GM12878 (cell line): ENCODE results near the gene DDC. TPM values are rescaled to one million over a fixed set of nuclear protein-coding genes. Genes with fewer than 3 reads are reported as not detected.

ENCODE experiments used
- ATAC-seq: fragments of 200-7000 bp; cut with Tn5 transposase; 3 replicates; pipeline ENCODE4 v1.9.1; 2020; ENCODE audit warnings: mild to moderate bottlenecking, moderate library complexity
- BruUV-seq: library from RNA; stranded (reverse); fragments of 400-500 nt; replicated peaks from 2 replicates; lab custom pipeline; 2021; lab: Mats Ljungman, UMichigan
- CTCF ChIA-PET: fragments of 300-600 bp; sonication (Branson Sonifier 250); formaldehyde crosslinking; extraction: SDS; loops from one replicate; lab custom pipeline; 2021; ENCODE audit warnings: inconsistent platforms; lab: Yijun Ruan, JAX
- POLR2A ChIA-PET: fragments of 350-600 bp; formaldehyde crosslinking; extraction: SDS; loops from one replicate; lab custom pipeline; 2021; ENCODE audit warnings: inconsistent platforms; lab: Charles Lee
- RAD21 ChIA-PET: fragments of 300-600 bp; sonication (Branson Sonifier 250); formaldehyde crosslinking; loops from one replicate; lab custom pipeline; 2023; ENCODE audit warnings: antibody characterized with exemption; ENCODE audit not compliant: unreplicated experiment; lab: Charles Lee
- SMC1A ChIA-PET: fragments of 300-600 bp; sonication (Branson Sonifier 250); formaldehyde crosslinking; loops from one replicate; lab custom pipeline; 2023; ENCODE audit not compliant: unreplicated experiment, uncharacterized antibody; lab: Charles Lee
- DNase-seq: peaks from one replicate; pipeline ENCODE4 v3.0.0-alpha.2; 2011; ENCODE audit warnings: low read depth, low spot score
- FAIRE-seq: peaks from 3 replicates; lab custom pipeline; 2011; peaks lifted over from hg19 to GRCh38; lab: Jason Lieb, UNC
- H2AFZ ChIP-seq: 2 replicates; pipeline ENCODE4 v1.6.0; 2011; ENCODE audit warnings: low read depth, low read length, control low read depth; ENCODE audit not compliant: control insufficient read depth
- H3K27ac ChIP-seq: 2 replicates; pipeline ENCODE4 v1.5.1; 2011; ENCODE audit warnings: control low read depth; ENCODE audit not compliant: control insufficient read depth, insufficient read depth
- H3K27me3 ChIP-seq, 2 experiments: replicated peaks in 1 of 2; 2 replicates each; pipeline versions ENCODE4 v1.6.0 to v1.6.1; 2011; ENCODE audit warnings: low read length in 1 of 2; ENCODE audit not compliant: control insufficient read depth in 2 of 2, insufficient read depth in 2 of 2
- H3K36me3 ChIP-seq, 2 experiments: 2 replicates each; pipeline ENCODE4 v1.5.1; 2011; ENCODE audit warnings: low read length in 1 of 2; ENCODE audit not compliant: control insufficient read depth in 2 of 2, insufficient read depth in 2 of 2
- H3K4me1 ChIP-seq: 2 replicates; pipeline ENCODE4 v1.6.1; 2011; ENCODE audit warnings: mild to moderate bottlenecking, low read length, moderate library complexity, mixed read lengths; ENCODE audit not compliant: control insufficient read depth, insufficient read depth
- H3K4me2 ChIP-seq: 2 replicates; pipeline ENCODE4 v1.6.0; 2011; ENCODE audit warnings: control low read depth; ENCODE audit not compliant: control insufficient read depth, insufficient read depth
- H3K4me3 ChIP-seq: fragments of 200-600 bp; sonication (generic); 2 replicates; pipeline ENCODE4 v1.5.1; 2016
- H3K79me2 ChIP-seq: 2 replicates; pipeline ENCODE4 v1.6.0; 2011; ENCODE audit warnings: low read length; ENCODE audit not compliant: control insufficient read depth, insufficient read depth
- H3K9ac ChIP-seq: 2 replicates; pipeline ENCODE4 v1.8.0; 2011; ENCODE audit warnings: low read length, control low read depth, mixed read lengths; ENCODE audit not compliant: control insufficient read depth, insufficient read depth
- H3K9me3 ChIP-seq: replicated peaks from 3 replicates; pipeline ENCODE4 v1.5.1; 2011; ENCODE audit warnings: mild to moderate bottlenecking, low read length; ENCODE audit not compliant: control insufficient read depth, insufficient read depth
- H4K20me1 ChIP-seq: 2 replicates; pipeline ENCODE4 v1.6.0; 2011; ENCODE audit not compliant: control insufficient read depth, insufficient read depth
- ATF7 ChIP-seq: fragments of 450-650 bp; IDR thresholded peaks from 2 replicates; pipeline ENCODE4 v1.6.1; 2016; ENCODE audit warnings: low read depth, mild to moderate bottlenecking
- CBX5 ChIP-seq: sonication (generic); IDR thresholded peaks from 2 replicates; pipeline ENCODE4 v1.6.1; 2016; ENCODE audit warnings: low read depth, moderate library complexity, mild to moderate bottlenecking, inconsistent platforms
- ELK1 ChIP-seq: IDR thresholded peaks from 2 replicates; pipeline ENCODE4 v1.6.1; 2012; ENCODE audit warnings: low read depth, low read length, improper control_type of control experiment
- HDGF ChIP-seq: fragments of 450-650 bp; IDR thresholded peaks from 2 replicates; pipeline ENCODE4 v1.6.1; 2016; ENCODE audit warnings: antibody characterized with exemption
- MYB ChIP-seq: fragments of 150-350 bp; IDR thresholded peaks from 2 replicates; pipeline ENCODE4 v1.6.1; 2014; ENCODE audit warnings: mild to moderate bottlenecking, low read depth, low read length, borderline replicate concordance
- POU2F2 ChIP-seq: IDR thresholded peaks from 3 replicates; pipeline ENCODE4 v1.6.1; 2011; ENCODE audit warnings: low read depth, mild to moderate bottlenecking, low read length, borderline replicate concordance
- SREBF1 ChIP-seq: IDR thresholded peaks from 2 replicates; pipeline ENCODE4 v1.6.1; 2012; ENCODE audit warnings: mild to moderate bottlenecking, low read length
- TARDBP ChIP-seq: IDR thresholded peaks from 2 replicates; pipeline ENCODE4 v1.6.1; 2016; ENCODE audit warnings: borderline replicate concordance
- ZBTB11 ChIP-seq: fragments of 450-650 bp; formaldehyde crosslinking; IDR thresholded peaks from 2 replicates; pipeline ENCODE4 v1.5.0; 2022; ENCODE audit warnings: mild to moderate bottlenecking, missing genetic modification characterization
- ZNF24 ChIP-seq: fragments of 450-650 bp; IDR thresholded peaks from 2 replicates; pipeline ENCODE4 v1.6.1; 2017; ENCODE audit warnings: antibody characterized with exemption, mild to moderate bottlenecking
- WGBS: methylation state at CpG from one replicate; pipeline ENCODE4 v1.1.6; 2016; ENCODE audit warnings: low lambda C conversion rate; ENCODE audit not compliant: insufficient replicate concordance, insufficient coverage; ENCODE audit errors: missing lambda C conversion rate; 5-methylcytosine and 5-hydroxymethylcytosine counted together
- in situ Hi-C: fragments of 300-500 bp; cut with MboI; formaldehyde crosslinking; loops from 9 replicates; pipeline ENCODE4 v1.14.3; 2018; ENCODE audit warnings: mixed read lengths
- intact Hi-C: fragments of 100-400 bp; cut with micrococcal nuclease; formaldehyde crosslinking; loops from one replicate; pipeline ENCODE4 v1.14.2; 2022; ENCODE audit not compliant: unreplicated experiment
- polyA plus RNA-seq, 11 experiments: library from polyadenylated mRNA; depleted of rRNA in 4 of 11; unstranded in 6 of 11; stranded (reverse) in 5 of 11; fragments of >200 nt; fragmentation: Nextera tagmentation in 4 of 11; fragmentation: Illumina TruSeq in 1 of 11; extraction: Ambion mirVana in 4 of 11; extraction: Trizol in 1 of 11; gene quantifications; 1 replicate in 1 of 11; 2 replicates in 10 of 11; pipeline versions ENCODE4 v1.2.1 to v1.2.3, GENCODE V29; 2011 to 2016; ENCODE audit warnings: inconsistent platforms in 2 of 11, missing spikeins in 2 of 11, low read depth in 1 of 11
- total RNA-seq, 4 experiments: library from RNA; depleted of rRNA in 3 of 4; stranded (reverse); fragments of >200 nt in 3 of 4; fragmentation: Illumina TruSeq in 1 of 4; extraction: Trizol in 1 of 4; gene quantifications; 2 replicates each; pipeline versions ENCODE4 v1.2.1 to v1.2.3, GENCODE V29; 2013 to 2021
- TF ChIP-seq, protein P1 (sequence below): fragments of 450-650 bp; IDR thresholded peaks from 2 replicates; pipeline ENCODE4 v1.6.1; 2016; ENCODE audit warnings: mild to moderate bottlenecking
- TF ChIP-seq, protein P2 (sequence below), 3 experiments: IDR thresholded peaks in 2 of 3; conservative IDR thresholded peaks in 1 of 3; 2 replicates each; pipeline ENCODE4 v1.5.1; 2011; ENCODE audit warnings: low read depth in 3 of 3, low read length in 3 of 3, mild to moderate bottlenecking in 3 of 3, control low read depth in 2 of 3, moderate library complexity in 2 of 3, inconsistent platforms in 1 of 3, mixed read lengths in 1 of 3; ENCODE audit not compliant: control insufficient read depth in 2 of 3, insufficient read depth in 1 of 3; ENCODE audit errors: extremely low read depth in 1 of 3

DDC gene
- total and polyA plus RNA-seq, 10 of the 15 experiments (the other 5 are each of a cell fraction or from before 2014, with no cell fraction given): not detected

DNA sequence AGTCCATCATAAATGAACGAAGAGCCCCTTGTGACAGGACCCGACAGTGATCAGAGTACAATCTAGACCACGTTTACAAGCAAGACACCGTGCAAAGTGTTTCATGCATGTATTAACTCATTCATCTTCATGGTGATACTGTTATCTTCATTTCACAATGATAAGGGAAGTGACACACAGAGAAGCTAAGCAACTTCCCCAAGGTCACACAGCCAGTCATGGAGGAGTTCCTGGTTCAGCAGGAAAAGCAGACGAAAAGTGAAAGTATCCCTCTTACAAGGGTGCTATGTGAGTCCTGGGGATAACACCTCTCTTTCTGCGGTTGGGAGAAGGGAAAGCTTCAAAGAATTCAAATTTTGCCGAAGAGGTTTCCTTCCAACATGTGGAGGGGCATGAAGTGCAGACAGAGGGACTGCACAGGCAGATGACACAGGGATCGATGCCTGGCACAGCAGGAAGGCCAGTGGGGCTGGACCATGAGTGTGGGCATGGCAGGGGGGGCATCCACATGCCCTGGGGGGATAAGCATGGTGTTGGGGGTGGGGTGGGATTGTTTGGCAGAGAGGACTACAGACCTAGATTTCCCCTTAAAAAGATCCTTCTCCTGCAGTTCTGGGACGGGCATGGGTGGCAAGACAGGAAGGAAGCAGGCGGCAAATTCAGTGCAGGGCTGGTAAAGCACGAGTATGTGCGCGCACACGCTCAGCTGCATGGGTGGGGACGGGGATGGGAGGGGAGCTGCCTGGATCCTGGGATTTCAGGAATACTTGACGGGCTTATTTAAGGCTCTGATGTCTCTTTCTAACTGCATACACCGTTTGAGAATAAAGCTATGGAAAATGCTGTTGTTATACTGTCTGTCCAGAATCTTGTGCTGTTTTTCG is 33.5 kb upstream of the DDC start (continued):
- TF ChIP-seq, protein P1, sequence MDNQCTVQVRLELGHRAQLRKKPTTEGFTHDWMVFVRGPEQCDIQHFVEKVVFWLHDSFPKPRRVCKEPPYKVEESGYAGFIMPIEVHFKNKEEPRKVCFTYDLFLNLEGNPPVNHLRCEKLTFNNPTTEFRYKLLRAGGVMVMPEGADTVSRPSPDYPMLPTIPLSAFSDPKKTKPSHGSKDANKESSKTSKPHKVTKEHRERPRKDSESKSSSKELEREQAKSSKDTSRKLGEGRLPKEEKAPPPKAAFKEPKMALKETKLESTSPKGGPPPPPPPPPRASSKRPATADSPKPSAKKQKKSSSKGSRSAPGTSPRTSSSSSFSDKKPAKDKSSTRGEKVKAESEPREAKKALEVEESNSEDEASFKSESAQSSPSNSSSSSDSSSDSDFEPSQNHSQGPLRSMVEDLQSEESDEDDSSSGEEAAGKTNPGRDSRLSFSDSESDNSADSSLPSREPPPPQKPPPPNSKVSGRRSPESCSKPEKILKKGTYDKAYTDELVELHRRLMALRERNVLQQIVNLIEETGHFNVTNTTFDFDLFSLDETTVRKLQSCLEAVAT: no peak
- TF ChIP-seq MYB (no peak), ZNF24 (no peak), POU2F2 (no peak), ELK1 (no peak), HDGF (no peak), TARDBP (no peak)

GRCh38 chr7:50596484-50596883 is 31.3 kb upstream of the DDC start:
- Histone ChIP-seq H4K20me1 (no peaks in the 10 kb centered on the region; the same call in 1 of the 2 replicates), H3K36me3 (no peaks in the 10 kb centered on the region), H3K27me3 (peaks cover 3 to 6% of the 10 kb centered on the region in 2 experiments), H3K9me3 (no peaks in the 10 kb centered on the region; the same call in 2 of the 3 replicates), H3K79me2 (no peaks in the 10 kb centered on the region), H3K4me1 (peaks cover 3% of the 10 kb centered on the region; the same call in 1 of the 2 replicates), H3K27ac (no peak overlapping the region), H2AFZ (no peak overlapping the region), H3K4me2 (no peak overlapping the region), H3K4me3 (no peak overlapping the region), H3K9ac (no peak overlapping the region)
- WGBS: 14% methylated on average over 4 of the region's 4 CpGs
- BruUV-seq: no TSS peak
- in situ Hi-C loops: no loop called here
- SMC1A ChIA-PET: no interaction called here
- FAIRE-seq (no peak), ATAC-seq (no peak), DNase-seq (no peak)
- intact Hi-C loops: no loop called here
- POLR2A ChIA-PET: no interaction called here
- RAD21 ChIA-PET: no interaction called here
- CTCF ChIA-PET: no interaction called here
- TF ChIP-seq CBX5 (no peak), ATF7 (no peak), SREBF1 (no peak), ZBTB11 (CRISPR knock-in tag) (no peak)
- TF ChIP-seq, protein P2, sequence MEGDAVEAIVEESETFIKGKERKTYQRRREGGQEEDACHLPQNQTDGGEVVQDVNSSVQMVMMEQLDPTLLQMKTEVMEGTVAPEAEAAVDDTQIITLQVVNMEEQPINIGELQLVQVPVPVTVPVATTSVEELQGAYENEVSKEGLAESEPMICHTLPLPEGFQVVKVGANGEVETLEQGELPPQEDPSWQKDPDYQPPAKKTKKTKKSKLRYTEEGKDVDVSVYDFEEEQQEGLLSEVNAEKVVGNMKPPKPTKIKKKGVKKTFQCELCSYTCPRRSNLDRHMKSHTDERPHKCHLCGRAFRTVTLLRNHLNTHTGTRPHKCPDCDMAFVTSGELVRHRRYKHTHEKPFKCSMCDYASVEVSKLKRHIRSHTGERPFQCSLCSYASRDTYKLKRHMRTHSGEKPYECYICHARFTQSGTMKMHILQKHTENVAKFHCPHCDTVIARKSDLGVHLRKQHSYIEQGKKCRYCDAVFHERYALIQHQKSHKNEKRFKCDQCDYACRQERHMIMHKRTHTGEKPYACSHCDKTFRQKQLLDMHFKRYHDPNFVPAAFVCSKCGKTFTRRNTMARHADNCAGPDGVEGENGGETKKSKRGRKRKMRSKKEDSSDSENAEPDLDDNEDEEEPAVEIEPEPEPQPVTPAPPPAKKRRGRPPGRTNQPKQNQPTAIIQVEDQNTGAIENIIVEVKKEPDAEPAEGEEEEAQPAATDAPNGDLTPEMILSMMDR (IDR thresholded peaks at IDR 0.05 in 2 of 3, conservative IDR thresholded peaks at IDR 0.05 in 1 of 3; ENCODE audit: control insufficient read depth in 2 of 3, extremely low read depth in 1 of 3, insufficient read depth in 1 of 3, low read depth in 3 of 3, low read length in 3 of 3): no peak
